Esophagus muscularis mucosa (tissue), 4 donors: ENCODE results near the gene SDF2L1. TPM values are rescaled to one million over a fixed set of nuclear protein-coding genes. Genes with fewer than 3 reads are reported as not detected.

Experiments used
- DNase-seq: peaks from one replicate; pipeline ENCODE4 v3.0.0-alpha.2; 2017; ENCODE audit errors: extremely low spot score
- H3K27ac ChIP-seq, 4 donors: fragments of 200-600 bp; sonication (generic); replicated peaks in 1 of 4; 1 replicate in 3 of 4; 2 replicates in 1 of 4; pipeline ENCODE4 v1.5.1; 2016 to 2019; ENCODE audit warnings: mild to moderate bottlenecking in 1 of 4
- H3K27me3 ChIP-seq, 4 donors: fragments of 200-600 bp; sonication (generic); one replicate each; pipeline versions ENCODE4 v1.5.1 to v1.6.0; 2016 to 2019
- H3K36me3 ChIP-seq, 4 donors: fragments of 200-600 bp; sonication (generic); one replicate each; pipeline ENCODE4 v1.5.1; 2016 to 2019
- H3K4me1 ChIP-seq, 4 donors: fragments of 200-600 bp; sonication (generic); one replicate each; pipeline ENCODE4 v1.5.1; 2016 to 2019
- H3K4me3 ChIP-seq, 4 donors: fragments of 200-600 bp; sonication (generic); 1 replicate in 2 of 4; 2 replicates in 2 of 4; pipeline ENCODE4 v1.5.1; 2016 to 2019; ENCODE audit warnings: mild to moderate bottlenecking in 4 of 4, moderate library complexity in 1 of 4
- H3K9me3 ChIP-seq, 4 donors: fragments of 200-600 bp; sonication (generic); 1 replicate in 3 of 4; 2 replicates in 1 of 4; pipeline ENCODE4 v1.5.1; 2016 to 2019
- CTCF ChIP-seq, 3 experiments: fragments of 200-600 bp in 2 of 3; fragments of 450-650 bp in 1 of 3; sonication (generic) in 2 of 3; IDR thresholded peaks; one replicate each; pipeline ENCODE4 v1.5.1; 2017 to 2019; ENCODE audit warnings: antibody characterized with exemption in 3 of 3, mild to moderate bottlenecking in 2 of 3, moderate library complexity in 1 of 3
- EP300 ChIP-seq: sonication (generic); formaldehyde crosslinking; IDR thresholded peaks from one replicate; pipeline ENCODE4 v1.6.1; 2017; ENCODE audit warnings: antibody characterized with exemption
- POLR2A ChIP-seq: fragments of 450-650 bp; IDR thresholded peaks from one replicate; pipeline ENCODE4 v1.6.1; 2017; ENCODE audit warnings: antibody characterized with exemption, moderate library complexity, mild to moderate bottlenecking, low read depth
- POLR2AphosphoS5 ChIP-seq, 2 donors: sonication (generic); formaldehyde crosslinking; IDR thresholded peaks; one replicate each; pipeline ENCODE4 v1.6.1; 2017; ENCODE audit warnings: antibody characterized with exemption in 2 of 2
- WGBS: methylation state at CpG from one replicate; pipeline ENCODE4 v1.1.5; 2018; 5-methylcytosine and 5-hydroxymethylcytosine counted together
- intact Hi-C: fragments of 100-400 bp; cut with DNase I; formaldehyde crosslinking; loops from one replicate; pipeline ENCODE4 v1.15.1; 2023
- total RNA-seq, 4 donors: library from RNA; depleted of rRNA; stranded (reverse); fragments of >200 nt; gene quantifications; one replicate each; pipeline versions ENCODE4 v1.1.0 to v1.2.1, GENCODE V29; 2016

SDF2L1 gene
- total RNA-seq, 4 donors from 2014 or later = 22.4 to 40.8 (median 29.3) TPM

- Histone ChIP-seq H3K36me3 (peaks cover 46 to 89% (median 88%) of the 10 kb centered on the region in 4 donors), H3K27me3 (no peaks in the 10 kb centered on the region), H3K9me3 (no peaks in the 10 kb centered on the region), H3K27ac (no peak overlapping the region), H3K4me3 (no peak overlapping the region), H3K4me1 (peaks cover 0 to 8% (median 6%) of the 10 kb centered on the region in 4 donors)
- intact Hi-C loops = no loop called here
- no peak for DNase-seq
- TF ChIP-seq EP300 = no peak
- no peak for TF ChIP-seq POLR2AphosphoS5 (IDR thresholded peaks at IDR 0.05)
- no peak for TF ChIP-seq CTCF (IDR thresholded peaks at IDR 0.05)
- no peak for TF ChIP-seq POLR2A
- 100% methylated on average over 4 of the region's 8 CpGs for WGBS
Measured at GRCh38 chr22:21686193-21686608, 44.1 kb downstream of the SDF2L1 start.

- H3K9me3 ChIP-seq = no peaks in the 10 kb centered on the region
- WGBS = 93% methylated on average over 14 of the region's 23 CpGs
Measured at GRCh38 chr22:21686634-21687393, 44.7 kb downstream of the SDF2L1 start.

GRCh38 chr22:21687685-21688259, 45.7 kb downstream of the SDF2L1 start:
- H3K27ac ChIP-seq = no peak overlapping the region
- DNase-seq = no peak
- no peaks in the 10 kb centered on the region for H3K27me3 ChIP-seq
- no peak overlapping the region for H3K4me3 ChIP-seq
- peaks cover 0 to 8% (median 6%) of the 10 kb centered on the region in 4 donors for H3K4me1 ChIP-seq
- no peak for TF ChIP-seq POLR2AphosphoS5 (IDR thresholded peaks at IDR 0.05)
- no peak for TF ChIP-seq POLR2A
- no peak for TF ChIP-seq EP300
- no peak for TF ChIP-seq CTCF (IDR thresholded peaks at IDR 0.05)
- peaks cover 32 to 88% (median 80%) of the 10 kb centered on the region in 4 donors for H3K36me3 ChIP-seq
- intact Hi-C loops = no loop called here
- WGBS = 100% methylated on average over 2 of the region's 11 CpGs
- no peaks in the 10 kb centered on the region for H3K9me3 ChIP-seq

More at GRCh38 chr22:21686634-21687393, 44.7 kb downstream of the SDF2L1 start:
- H3K4me3 ChIP-seq = no peak overlapping the region
- TF ChIP-seq CTCF (IDR thresholded peaks at IDR 0.05) (no peak), EP300 (no peak), POLR2AphosphoS5 (IDR thresholded peaks at IDR 0.05) (no peak), POLR2A (no peak)
- DNase-seq = no peak
- peaks cover 40 to 89% (median 88%) of the 10 kb centered on the region in 4 donors for H3K36me3 ChIP-seq
- intact Hi-C loops = no loop called here
- H3K4me1 ChIP-seq = peaks cover 0 to 8% (median 6%) of the 10 kb centered on the region in 4 donors
- no peaks in the 10 kb centered on the region for H3K27me3 ChIP-seq
- no peak overlapping the region for H3K27ac ChIP-seq

GRCh38 chr22:21688341-21688705, 46.2 kb downstream of the SDF2L1 start:
- WGBS = 97% methylated on average over 6 of the region's 6 CpGs
- Histone ChIP-seq H3K27me3 (no peaks in the 10 kb centered on the region), H3K36me3 (peaks cover 27 to 88% (median 80%) of the 10 kb centered on the region in 4 donors), H3K4me3 (no peak overlapping the region), H3K4me1 (peaks cover 0 to 8% (median 6%) of the 10 kb centered on the region in 4 donors), H3K27ac (no peak overlapping the region), H3K9me3 (no peaks in the 10 kb centered on the region)
- no peak for TF ChIP-seq CTCF (IDR thresholded peaks at IDR 0.05)
- TF ChIP-seq EP300 = no peak
- TF ChIP-seq POLR2AphosphoS5 (IDR thresholded peaks at IDR 0.05) = no peak
- no peak for TF ChIP-seq POLR2A
- intact Hi-C loops = no loop called here
- DNase-seq = no peak
